Limb (tissue), 2 donors: ENCODE measurements around the gene CCDC188.

Source experiments
- DNase-seq, 2 donors: peaks; one replicate each; pipeline ENCODE4 v3.0.0-alpha.2; 2016; ENCODE audit errors: extremely low spot score in 2 of 2

The CCDC188 gene

DNA sequence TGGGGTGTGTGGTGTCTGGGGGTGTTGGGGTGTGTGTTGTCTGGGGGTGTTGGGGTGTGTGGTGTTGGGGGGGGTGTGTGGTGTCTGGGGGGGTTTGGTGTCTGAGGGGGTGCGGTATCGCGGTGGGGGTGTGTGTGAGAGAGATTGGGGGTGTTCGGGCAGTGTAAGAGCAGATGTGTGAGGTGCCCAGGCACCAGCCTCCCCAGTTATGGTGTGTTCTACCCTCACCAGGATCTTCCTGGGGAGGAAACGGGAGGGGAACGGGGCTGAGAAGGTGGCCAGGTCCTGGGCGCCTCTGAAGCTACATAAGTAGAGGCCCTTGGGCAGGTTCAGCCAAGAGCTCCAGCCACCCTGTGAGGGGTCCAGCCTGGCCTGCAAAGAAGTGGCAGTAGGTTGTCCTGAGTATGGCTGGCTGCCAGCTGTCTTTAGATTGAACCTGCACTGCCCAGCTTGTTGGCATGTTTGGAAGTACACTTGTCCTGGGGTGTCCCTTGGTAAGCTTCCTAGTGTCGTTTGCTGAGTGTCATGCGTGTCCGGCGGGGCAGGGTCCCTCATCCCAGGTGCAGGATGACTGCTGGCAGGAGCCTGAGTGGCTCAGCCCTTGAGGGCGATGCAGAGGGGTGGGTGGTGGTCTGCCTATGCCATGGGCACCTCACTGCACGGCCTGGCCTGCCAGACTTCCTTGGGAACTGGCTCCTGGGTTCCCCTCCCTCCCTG is 27.3 kb downstream of the CCDC188 start:
- DNase-seq: no peak

DNA sequence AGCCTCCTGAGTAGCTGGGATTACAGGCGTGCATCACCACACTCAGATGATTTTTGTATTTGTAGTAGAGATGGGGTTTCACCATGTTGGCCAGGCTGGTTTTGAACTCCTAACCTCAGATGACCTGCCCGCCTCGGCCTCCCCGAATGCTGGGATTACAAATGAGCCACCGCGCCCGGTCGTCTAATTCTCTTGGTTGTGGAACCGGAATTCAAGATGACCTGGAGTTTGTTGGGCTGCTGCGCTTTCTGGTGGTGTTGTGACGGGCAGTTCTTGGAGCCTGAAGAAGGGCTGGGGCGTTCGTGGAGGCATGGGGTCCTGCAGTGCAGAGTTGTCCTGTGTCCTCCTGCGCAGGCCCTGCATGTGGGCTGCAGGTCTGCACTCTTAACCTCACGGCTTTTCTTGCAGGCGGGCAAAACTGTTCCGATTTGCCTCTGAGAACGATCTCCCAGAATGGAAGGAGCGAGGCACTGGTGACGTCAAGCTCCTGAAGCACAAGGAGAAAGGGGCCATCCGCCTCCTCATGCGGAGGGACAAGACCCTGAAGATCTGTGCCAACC is 28.9 kb downstream of the CCDC188 start:
- DNase-seq: no peak

DNA sequence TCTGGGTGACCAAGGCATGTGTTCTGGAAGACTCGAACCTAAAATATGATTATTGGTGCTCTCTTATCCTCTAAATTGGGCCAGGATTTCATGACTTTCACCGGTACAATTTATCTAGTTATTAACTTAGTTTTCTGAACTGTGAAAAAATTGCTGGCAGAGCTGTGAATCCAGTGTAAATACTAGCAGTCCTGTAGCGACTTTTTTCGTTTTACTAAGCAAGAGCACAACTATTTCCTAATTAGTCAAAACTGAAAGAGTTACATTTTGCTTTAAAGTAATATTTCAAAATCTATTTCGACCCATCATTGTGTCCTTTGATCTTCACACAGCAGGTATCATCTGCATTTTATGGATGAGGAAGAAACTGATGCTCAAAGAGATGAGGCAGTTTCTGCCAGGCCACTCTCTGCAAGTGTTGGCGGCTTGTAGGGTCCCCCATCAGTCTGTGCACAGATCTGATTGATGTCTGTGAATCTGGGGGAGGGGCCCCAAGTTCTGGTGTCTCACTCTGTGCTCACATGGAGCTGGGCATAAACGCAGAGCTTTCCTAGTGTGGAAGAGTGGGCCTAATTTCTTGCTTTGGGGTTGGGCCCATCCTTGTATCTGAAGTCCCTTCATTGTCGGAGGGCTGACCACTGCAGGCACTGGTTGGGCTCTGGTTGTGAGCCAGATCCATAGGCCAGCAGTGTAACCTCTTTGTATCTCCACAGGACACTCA is 32.4 kb downstream of the CCDC188 start:
- no peak for DNase-seq

DNA sequence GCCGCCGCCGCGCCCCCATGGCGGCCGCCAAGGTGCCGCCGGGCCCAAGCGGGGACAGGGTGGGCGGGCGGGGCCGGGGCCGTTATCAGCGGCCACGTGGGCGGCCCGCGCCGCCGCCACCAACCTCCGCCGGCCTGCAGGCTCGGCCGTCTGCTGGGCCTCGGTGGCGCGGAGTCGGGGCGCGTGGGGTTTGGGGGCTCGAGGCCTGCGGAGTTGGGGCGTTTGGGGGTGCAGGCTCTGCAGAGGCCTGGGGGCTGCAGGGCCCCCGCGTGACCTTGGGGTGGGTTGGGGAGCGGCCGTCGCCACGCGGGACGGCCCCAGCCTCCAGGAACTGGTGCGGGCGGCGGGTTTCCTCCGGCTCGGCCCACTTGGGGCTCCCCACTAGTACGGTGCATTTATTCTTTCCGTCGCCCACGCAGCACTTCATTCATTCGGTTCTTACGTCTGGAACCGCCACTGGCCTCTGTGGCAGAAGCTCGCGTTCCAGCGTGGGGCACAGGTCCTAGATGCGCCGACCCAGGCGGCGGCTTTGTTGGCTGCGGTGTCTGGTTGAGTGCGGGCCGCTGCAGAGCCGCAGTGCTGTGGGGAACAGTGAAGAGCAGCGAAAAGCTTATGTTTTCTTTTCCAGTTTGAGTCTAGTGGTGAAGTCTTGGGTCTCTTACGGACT is 33.1 kb downstream of the CCDC188 start:
- DNase-seq: no peak

DNA sequence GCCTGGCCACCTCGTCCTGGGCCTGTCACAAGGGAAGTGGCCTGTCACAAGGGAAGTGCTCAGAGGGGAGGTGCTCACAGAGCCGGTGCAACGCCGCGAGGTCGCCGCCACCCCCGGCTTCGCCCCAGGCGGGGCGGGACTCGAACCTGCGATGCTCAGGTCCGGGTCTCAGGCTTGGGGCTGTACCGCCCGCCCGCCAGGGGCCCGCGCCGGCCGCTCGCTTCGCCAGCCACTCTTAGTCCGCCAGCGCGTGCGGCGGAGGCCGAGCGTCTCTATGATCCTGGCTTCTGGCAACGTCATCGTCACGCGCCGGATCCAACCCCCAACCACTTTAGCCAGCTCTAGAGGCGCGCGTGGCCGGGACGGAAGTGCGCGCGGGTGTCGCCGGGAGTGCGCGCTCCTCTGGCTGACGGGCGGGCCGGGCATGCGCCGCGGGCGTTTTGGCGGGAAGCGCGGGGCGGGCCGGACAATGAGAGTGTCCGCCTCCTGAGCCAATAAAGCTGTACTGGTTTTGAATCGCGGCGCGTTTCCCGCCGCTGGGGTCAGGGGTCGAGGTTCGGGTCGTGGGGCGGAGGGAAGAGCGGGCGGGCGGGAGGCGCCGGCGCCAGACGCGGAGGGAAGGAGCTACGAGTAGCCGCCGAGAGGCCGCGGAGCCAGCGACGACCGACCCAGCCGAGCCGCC is 33.8 kb downstream of the CCDC188 start, which contains the start of gene TRMT2A:
TSS of gene TRMT2A (minus strand) at position 276 of the 682 bp plus-strand sequence. CDS start 320 bp downstream, outside the sequence.
- peak; percentile 97 to 99 for DNase-seq

DNA sequence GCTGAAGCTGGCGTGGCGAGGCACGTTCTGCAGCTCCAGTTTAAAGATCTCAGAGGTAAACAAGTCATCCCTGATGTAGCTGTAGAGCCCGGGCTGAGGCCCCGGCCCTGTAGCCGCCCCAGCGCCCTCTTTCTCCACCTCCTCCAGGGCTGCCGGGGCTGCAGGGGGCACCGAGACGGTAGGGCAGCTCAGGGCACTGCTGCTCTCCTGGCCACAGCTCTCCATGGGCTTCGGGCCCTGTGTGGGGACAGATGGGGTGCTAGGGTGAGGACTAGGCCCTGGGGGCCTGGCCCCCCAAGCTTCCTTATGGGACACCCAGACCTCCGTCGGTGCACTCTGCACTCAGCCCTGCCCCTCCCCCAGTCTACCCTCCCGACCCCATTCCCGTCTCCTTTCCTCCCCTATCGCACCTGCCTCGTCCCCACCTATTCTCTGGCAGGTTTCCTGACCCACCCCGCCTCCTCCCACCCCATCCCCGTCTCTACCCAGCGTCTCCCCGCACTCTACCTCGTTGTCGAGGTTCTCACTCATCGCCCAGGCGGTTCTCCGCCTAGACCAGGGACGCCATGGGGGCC is 34.4 kb downstream of the CCDC188 start:
- DNase-seq: no peak

DNA sequence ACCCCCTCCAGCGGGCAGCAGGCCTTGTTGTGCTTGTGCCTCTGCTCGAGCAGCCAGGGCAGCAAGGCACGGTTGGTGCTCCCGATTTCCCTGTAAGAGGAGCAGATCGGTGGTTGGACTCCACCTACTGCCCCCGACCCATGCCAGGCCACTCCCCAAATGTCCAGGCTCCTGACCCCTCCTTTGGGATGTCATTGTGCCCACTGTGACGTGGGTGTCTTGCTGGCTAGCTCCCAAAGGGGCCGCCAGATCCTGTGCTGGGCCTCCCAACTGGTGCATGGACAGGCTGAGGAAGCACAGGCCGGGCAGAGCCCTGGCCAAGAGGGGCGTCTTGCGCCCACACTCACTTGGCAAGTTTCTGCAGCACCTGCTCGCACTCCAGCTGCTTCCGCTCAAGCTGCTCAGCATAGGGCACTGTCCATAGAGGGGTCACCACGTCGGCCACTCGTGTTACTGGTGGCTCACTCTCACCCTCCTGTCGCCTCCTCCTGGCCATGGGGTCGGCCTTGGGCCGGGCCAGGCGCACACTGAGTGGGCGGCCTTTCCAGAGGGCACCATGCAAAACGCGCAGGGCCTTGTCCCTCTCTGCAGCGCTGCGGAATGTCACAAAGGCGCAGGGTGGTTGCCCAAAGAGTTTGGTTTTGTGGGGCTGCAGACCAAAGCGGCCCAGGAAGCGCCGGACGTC is 35.0 kb downstream of the CCDC188 start, which contains the start of gene RANBP1:
TSS of gene RANBP1 (plus strand) at position 414 of the 685 bp plus-strand sequence. CDS start at position 495, 81 bp downstream.
- no peak for DNase-seq

DNA sequence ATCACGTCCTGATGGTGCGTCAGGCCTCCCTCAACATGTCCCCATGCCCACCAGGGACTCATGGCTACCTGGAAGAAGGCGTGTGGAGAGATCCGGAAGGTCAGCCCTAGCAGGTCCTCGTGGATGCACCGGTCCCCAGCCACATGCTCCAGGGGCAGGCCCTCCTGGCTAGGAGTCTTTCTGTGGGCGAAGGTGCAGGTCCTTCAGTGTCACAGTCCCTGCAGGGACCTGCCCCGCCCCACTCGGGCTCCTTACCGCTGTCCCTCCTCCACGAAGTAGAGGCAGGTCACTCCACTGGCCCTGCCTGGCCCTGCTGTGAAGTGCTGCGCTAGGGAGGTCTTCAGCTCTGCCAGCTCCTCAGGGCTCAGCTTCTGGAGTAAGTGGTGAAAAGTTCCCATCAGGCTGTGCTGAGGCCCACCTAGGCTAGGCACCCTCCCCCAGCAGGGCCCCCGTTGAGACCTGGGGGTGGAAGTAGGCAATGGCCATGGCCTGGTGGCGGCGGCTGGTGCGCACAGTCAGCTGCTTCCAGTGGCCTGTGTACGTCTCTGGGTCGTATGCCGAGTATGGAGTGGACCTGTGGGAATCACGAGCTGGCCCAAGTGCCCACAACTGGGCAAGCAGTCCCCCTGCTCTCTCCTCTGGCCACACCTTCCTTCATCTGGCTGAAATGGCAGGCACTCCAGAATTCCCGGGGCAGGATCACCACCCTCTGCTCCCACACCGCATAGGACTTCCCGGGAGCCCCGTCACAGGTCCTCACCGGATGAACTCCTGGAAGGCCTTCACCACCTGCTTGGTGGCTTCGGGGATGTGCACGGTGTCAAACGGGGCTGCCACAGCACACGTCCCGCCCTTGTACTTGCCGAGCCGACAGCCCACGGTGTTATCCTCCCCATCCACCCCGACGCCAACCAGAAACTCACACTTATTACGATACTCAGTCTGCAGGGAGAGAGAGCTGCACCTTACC is 36.1 kb downstream of the CCDC188 start:
- no peak for DNase-seq

DNA sequence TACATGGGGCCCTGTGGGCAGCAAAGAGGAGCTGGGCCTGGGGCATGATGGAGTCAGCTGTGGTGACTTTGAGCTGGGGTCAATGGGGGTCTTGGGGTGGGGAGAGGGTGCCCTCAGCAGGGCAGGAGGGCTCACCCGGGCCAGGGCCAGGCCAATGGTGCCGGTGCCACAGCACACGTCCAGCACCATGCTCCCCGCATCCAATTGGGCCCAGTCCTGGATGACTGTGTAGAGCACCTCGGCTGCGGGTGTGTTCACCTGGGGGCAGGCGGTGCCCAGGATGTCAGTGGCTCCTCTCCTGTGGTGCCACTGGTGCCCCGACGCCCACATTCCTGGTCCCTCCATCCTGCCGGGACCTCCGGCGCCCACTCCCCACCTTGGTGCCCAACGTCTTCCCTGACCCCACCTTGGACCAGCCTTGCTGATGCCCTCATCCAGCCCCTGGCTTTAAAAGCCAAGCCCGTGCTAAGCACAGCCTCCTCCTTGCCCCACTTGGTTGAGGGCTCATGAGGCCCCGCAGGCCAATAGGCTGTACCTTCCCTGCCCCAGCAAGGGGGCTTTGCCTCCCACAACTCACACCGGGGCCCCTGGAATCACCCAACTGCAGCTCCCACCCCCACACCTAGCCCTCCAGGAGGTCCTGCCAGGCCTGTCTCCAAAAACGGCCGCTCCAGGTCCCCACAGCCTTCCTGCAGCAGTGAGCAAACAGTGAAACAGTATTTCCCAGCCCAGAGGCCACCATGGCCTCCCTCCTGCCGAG is 37.1 kb downstream of the CCDC188 start:
- DNase-seq: no peak

DNA sequence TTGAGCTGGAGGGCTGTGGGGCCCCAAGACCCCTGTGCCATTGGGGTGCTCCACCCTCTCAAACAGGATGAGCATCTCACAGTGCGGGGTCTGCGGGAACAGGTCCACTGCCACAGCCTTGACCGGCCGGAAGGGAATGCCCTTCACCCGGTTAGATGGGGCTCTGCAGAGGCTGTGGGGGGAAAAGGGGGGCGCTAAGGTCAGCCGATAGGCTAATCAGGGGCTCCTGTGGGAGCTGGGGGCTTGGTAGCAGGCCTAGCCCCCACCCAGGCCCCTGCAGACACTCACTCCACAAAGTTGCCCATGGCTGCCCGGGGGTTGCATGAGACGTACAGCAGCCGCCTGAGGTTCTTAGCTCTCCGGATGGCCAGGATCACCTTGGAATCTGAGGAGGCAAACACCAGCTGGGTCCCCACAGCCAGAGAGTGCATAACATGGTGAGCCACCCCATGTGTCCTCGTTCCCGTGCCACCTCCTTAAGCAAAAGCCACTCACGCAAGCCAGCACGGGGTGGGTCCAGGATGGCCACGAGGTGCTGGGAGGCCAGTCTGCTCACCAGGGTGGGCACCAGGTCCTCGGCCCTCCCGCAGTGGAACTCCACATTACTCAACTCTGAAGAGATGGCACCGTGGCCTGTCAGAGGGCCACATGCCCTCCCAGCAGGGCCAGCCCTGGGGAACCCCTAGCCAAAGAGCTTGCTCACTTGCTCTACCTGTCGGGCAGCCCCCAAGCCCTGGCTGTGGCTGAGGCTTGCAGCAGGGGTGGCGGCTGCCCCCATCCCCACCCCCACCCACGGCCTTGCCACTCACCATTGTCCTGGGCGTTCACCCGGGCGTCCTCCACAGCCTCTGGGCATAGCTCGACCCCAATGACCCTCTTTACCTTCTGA is 38.0 kb downstream of the CCDC188 start:
- no peak for DNase-seq

DNA sequence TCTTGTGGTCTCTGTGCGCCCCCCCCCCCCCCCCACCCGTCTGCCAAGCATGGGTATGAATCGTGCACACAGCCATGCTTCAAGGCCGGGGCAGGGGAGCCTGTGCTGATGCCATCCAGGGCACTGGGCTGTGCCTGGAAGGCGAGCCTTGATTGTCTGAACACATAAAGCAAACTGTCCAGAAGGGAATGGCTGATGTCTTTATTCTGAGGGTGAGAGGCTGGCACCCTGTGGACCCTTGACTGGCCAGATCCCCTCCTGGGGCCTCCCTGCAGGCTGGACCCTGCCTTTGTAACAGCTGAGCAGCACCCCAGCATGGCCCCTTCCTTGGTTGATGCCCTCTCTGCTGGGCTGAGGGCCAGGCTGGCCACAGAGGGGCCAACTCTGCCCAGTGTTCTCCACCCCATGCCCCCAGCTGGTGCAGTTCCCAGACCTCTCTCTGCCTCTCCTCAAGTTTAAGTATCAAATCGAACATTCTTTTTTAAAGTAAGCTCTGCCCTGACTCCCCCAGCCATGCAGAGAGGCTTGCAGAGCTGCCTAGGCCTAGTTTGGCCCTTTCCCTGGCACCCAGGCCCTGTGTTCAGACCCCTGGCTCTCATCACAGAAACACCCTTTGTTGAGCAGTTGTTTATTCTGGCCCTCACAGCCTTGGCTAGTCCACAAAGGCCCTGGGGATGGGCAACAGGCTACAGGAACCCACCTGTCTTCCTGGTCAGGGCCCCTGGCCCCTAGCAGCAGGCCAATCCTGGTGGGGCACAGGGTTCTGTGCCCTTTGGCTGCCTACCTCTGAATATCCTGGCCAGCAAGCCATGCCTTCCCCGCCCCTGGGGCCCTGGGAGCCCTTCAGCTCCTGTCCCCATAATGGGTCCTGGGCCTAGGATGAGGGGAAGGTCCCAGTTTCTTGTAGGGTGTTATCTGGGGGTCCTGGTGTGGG is 38.9 kb downstream of the CCDC188 start:
- no peak for DNase-seq

DNA sequence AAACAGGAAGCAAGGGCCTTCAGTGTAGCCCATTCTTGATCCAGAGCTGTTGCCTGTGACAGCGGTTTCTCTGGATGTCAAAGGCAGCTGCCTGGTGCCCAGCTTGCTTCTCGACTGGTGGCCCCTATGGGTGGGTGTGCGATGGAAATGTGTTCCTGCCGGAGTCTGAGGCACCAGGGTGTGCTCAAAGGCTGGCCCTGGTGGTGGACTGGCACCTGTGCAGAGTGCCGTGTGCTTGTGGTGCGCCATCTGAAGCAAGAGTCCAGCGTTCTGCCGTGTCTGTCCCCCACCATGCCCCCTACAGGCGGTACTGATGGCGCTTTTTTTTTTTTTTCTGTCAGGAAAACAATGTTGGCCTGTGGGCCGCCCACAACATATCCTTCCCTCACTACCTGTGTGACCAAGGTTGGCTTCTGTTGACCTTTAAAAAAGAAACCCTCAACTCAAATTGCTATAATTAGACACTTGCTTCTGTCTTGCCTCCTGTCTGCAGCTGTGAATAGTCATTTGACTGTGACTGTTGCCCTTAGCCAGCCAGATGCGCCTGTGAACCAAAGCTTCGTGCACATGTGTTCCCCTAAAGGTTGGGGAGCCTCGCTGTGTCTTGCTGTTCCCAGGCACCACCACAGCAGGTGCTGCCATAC is 39.7 kb downstream of the CCDC188 start:
- DNase-seq: no peak

DNA sequence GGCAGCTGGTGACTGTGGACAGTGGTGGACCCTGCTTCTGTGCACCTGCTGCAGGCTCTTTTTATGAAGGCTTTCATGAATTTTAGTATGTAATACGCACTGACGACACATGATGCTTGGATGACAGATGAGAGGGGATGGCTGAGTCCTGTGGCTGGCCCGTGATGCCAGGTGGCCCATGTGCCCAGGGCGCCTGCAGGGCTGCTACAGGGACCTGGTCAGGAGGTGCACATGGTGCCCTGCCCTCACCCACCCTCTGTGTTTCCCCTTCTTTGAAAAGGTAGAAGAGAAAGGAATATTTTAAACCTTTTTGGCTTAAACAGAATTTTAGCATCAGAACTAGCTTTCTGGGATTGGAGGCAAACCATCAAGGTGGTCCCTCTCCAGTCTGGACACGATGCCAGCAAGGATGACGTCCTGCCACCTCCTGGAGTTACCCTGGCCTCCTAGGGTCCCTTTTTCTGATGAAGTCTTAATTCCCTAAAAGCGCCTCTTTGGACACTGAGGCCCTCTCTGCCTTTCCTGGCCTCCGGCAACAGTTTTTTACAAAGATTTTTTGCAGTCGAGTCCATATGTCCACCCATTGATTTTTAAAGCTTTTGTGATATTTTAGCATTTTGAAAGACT is 40.4 kb downstream of the CCDC188 start:
- no peak for DNase-seq

DNA sequence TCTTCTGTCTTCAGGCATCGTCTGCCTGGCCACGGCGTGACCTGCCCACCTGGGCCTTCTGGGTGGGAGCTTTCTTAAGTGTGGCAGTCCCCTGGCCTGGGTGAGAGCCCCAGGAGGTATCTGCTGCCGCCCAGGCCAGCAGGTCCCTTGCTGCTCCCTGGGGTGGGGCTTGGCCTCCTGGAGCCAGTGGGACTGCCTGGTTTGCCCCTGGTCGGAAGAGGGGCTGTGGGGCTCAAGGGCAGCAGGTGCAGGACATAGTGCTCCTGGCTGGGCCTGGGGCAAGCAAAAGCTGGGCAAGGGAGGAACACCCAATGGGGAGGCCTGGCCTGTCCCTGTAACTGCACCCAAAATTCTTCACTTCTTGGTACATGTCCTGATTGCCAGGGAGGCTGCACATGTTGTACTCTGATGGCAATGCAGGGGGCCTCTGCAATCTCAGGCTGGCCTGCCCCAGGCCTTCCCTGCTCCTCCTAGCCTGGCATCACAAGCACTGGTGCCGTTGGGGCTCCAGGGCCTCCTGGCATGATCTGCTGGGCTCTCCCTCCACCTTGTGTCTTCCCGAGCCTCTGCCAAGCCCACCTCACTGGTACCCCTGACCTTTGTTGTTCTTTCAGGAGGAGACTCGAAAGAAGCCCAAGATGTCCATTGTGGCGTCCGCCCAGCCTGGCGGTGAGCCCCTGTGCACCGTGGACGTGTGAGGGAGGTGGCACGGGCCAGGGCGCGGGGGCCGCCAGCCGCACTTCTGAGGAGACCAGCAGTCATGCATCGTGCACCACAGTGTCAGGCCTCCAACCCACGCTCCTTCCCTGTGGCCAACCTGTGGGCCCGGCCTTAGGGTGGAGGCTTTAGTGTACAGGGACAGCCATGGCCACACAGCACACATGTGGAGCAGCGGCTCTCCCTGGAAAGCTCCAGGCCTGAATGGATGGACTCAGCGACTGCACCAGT is 41.2 kb downstream of the CCDC188 start:
- no peak for DNase-seq
